ENCODE results near the gene AKAP13.

- TF ChIP-seq GATA2 (IDR thresholded peaks at IDR 0.05; ENCODE audit: low read depth, low read length) = no peak
- TF ChIP-seq GATA3 (IDR thresholded peaks at IDR 0.05; ENCODE audit: low read depth, low read length) = no peak
Measured at GRCh38 chr15:85334241-85334640, 46.2 kb upstream of the AKAP13 start.
